RWPE2 (cell line): ENCODE results near the gene TMEM237.

Source experiments
- ATAC-seq: fragments of 200-7000 bp; cut with Tn5 transposase; 3 replicates; pipeline ENCODE4 v1.9.1; 2021; ENCODE audit warnings: low read depth
- DNase-seq: peaks from one replicate; pipeline ENCODE4 v3.0.0-alpha.2; 2020; ENCODE audit warnings: low spot score
- H3K27ac ChIP-seq: fragments of 450-650 bp; 2 replicates; pipeline ENCODE4 v1.5.1; 2017; ENCODE audit warnings: mild to moderate bottlenecking; ENCODE audit not compliant: poor library complexity, severe bottlenecking
- H3K27me3 ChIP-seq: fragments of 250-450 bp; sonication (Bioruptor Pico); 2 replicates; pipeline ENCODE4 v1.5.1; 2021; ENCODE audit warnings: mild to moderate bottlenecking, moderate library complexity; ENCODE audit not compliant: insufficient read depth, poor library complexity, severe bottlenecking
- H3K36me3 ChIP-seq: fragments of 250-450 bp; sonication (Bioruptor Pico); 2 replicates; pipeline ENCODE4 v1.5.1; 2020; ENCODE audit warnings: low read depth, mild to moderate bottlenecking, moderate library complexity
- H3K4me1 ChIP-seq: fragments of 250-450 bp; sonication (Bioruptor Pico); 2 replicates; pipeline ENCODE4 v1.5.1; 2021; ENCODE audit warnings: mild to moderate bottlenecking, moderate library complexity; ENCODE audit not compliant: insufficient read depth, poor library complexity, severe bottlenecking
- H3K4me3 ChIP-seq: fragments of 250-450 bp; sonication (Bioruptor Pico); 2 replicates; pipeline ENCODE4 v1.5.1; 2021; ENCODE audit warnings: mild to moderate bottlenecking, moderate library complexity; ENCODE audit not compliant: severe bottlenecking
- H3K9me3 ChIP-seq: fragments of 250-450 bp; sonication (Bioruptor Pico); 2 replicates; pipeline ENCODE4 v1.5.1; 2021; ENCODE audit warnings: mild to moderate bottlenecking, moderate library complexity; ENCODE audit not compliant: severe bottlenecking
- CTCF ChIP-seq: fragments of 450-650 bp; IDR thresholded peaks from one replicate; pipeline ENCODE4 v1.5.1; 2017; ENCODE audit warnings: mild to moderate bottlenecking, moderate library complexity; ENCODE audit not compliant: poor library complexity, severe bottlenecking

The TMEM237 gene

GRCh38 chr2:201668402-201668910 lies 25.2 kb upstream of the TMEM237 start:
- H3K27me3 ChIP-seq = no peaks in the 10 kb centered on the region
- no peak for ATAC-seq
- H3K4me3 ChIP-seq = no peak overlapping the region
- H3K4me1 ChIP-seq = no peaks in the 10 kb centered on the region
- no peaks in the 10 kb centered on the region for H3K36me3 ChIP-seq
- H3K9me3 ChIP-seq = no peaks in the 10 kb centered on the region
- no peak for TF ChIP-seq CTCF
- DNase-seq = no peak
- no peak overlapping the region for H3K27ac ChIP-seq

- DNase-seq (no peak), ATAC-seq (no peak)
- no peaks in the 10 kb centered on the region for H3K27me3 ChIP-seq
- no peaks in the 10 kb centered on the region for H3K4me1 ChIP-seq
- H3K9me3 ChIP-seq = no peaks in the 10 kb centered on the region
- no peak overlapping the region for H3K27ac ChIP-seq
- no peak for TF ChIP-seq CTCF
- H3K36me3 ChIP-seq = no peaks in the 10 kb centered on the region
- no peak overlapping the region for H3K4me3 ChIP-seq
Measured at GRCh38 chr2:201664334-201664733, 21.0 kb upstream of the TMEM237 start.

- Histone ChIP-seq H3K4me3 (no peak overlapping the region), H3K27ac (no peak overlapping the region), H3K4me1 (no peaks in the 10 kb centered on the region), H3K27me3 (no peaks in the 10 kb centered on the region), H3K9me3 (no peaks in the 10 kb centered on the region), H3K36me3 (no peaks in the 10 kb centered on the region)
- ATAC-seq = no peak
- DNase-seq = no peak
- TF ChIP-seq CTCF = no peak
Measured at GRCh38 chr2:201661366-201661765, 18.1 kb upstream of the TMEM237 start.

- no peaks in the 10 kb centered on the region for H3K4me1 ChIP-seq
- no peak for TF ChIP-seq CTCF
- H3K4me3 ChIP-seq = no peak overlapping the region
- no peaks in the 10 kb centered on the region for H3K27me3 ChIP-seq
- no peaks in the 10 kb centered on the region for H3K9me3 ChIP-seq
- no peak overlapping the region for H3K27ac ChIP-seq
- H3K36me3 ChIP-seq = no peaks in the 10 kb centered on the region
- no peak for ATAC-seq
- DNase-seq = no peak
Measured at GRCh38 chr2:201660293-201660895, 17.1 kb upstream of the TMEM237 start.

- H3K4me3 ChIP-seq = no peak overlapping the region
- no peaks in the 10 kb centered on the region for H3K36me3 ChIP-seq
- peaks cover 6% of the 10 kb centered on the region for H3K4me1 ChIP-seq
- H3K27ac ChIP-seq = no peak overlapping the region
- ATAC-seq (no peak), DNase-seq (no peak)
- TF ChIP-seq CTCF = no peak
- no peaks in the 10 kb centered on the region for H3K9me3 ChIP-seq
- no peaks in the 10 kb centered on the region for H3K27me3 ChIP-seq
Measured at GRCh38 chr2:201656740-201657139, 13.4 kb upstream of the TMEM237 start.
